ENCODE results near the gene MICB. TPM values are rescaled to one million over a fixed set of nuclear protein-coding genes. Genes with fewer than 3 reads are reported as not detected.

MICB gene
- total and polyA plus RNA-seq, 2 of the 8 experiments (the other 6 are each of a cell fraction or from before 2014, with no cell fraction given), result 16.2 to 25.3 TPM

DNA sequence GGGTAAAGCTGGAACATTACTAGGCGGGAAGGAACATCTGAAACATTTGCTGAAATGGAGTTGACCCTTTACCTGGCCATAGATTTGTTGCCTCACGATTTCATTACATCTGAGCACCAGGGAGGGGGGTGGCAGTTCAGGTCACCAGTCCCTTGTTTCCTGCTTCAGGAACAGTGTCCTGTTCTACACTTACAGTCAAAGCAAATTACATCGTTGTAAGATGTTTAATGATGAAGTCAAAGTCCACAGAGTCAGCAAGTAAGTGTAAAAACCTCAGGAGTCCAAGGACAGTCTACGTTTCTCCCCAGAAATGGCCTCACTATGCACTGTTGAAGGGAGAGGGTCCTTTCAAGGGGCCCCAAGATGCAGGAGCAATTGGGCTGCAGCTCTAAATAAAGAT lies 8.9 kb upstream of the MICB start:
- no peak overlapping the region for H3K9ac ChIP-seq (replicated peaks in 1 of 4; ENCODE audit: extremely low read depth in 1 of 4, low read depth in 3 of 4, low read length in 3 of 4)
- no peaks in the 10 kb centered on the region for H3K79me2 ChIP-seq (ENCODE audit: control insufficient read depth in 1 of 2, insufficient read depth in 2 of 2, low read length in 2 of 2)
- H3K23ac ChIP-seq (ENCODE audit: insufficient read length), result no peak overlapping the region
- H3K9me3 ChIP-seq (ENCODE audit: insufficient read depth in 2 of 2, low read depth in 1 of 2, low read length in 1 of 2), result no peaks in the 10 kb centered on the region
- H2AFZ ChIP-seq (ENCODE audit: low read length), result no peak overlapping the region
- H4K20me1 ChIP-seq (replicated peaks in 1 of 2; ENCODE audit: control insufficient read depth in 1 of 2, insufficient read depth in 2 of 2, low read length in 2 of 2), result no peaks in the 10 kb centered on the region
- no peak overlapping the region for H3K4ac ChIP-seq (replicated peaks; ENCODE audit: insufficient read length, low read depth, low read length)
- H2BK5ac ChIP-seq (ENCODE audit: low read depth, low read length), result no peak overlapping the region
- no peak overlapping the region for H3K27ac ChIP-seq (ENCODE audit: low read depth, low read length)
- ChIA-PET CTCF (ENCODE audit: partially characterized antibody) (interaction anchor here (0.7 to 1.7 kb wide), 4 partner anchors 86 to 112 kb away, joined by 3 to 7 read pairs (median 4); partner anchors contain the start of gene MICA), POLR2A (ENCODE audit: partially characterized antibody) (interaction anchor here (0.6 to 2.1 kb wide), 4 partner anchors 26 to 95 kb away, joined by 3 to 6 read pairs (median 4); no protein-coding TSS in a partner anchor)
- no peak overlapping the region for H3K14ac ChIP-seq (ENCODE audit: insufficient read length)
- TF ChIP-seq, protein P1, sequence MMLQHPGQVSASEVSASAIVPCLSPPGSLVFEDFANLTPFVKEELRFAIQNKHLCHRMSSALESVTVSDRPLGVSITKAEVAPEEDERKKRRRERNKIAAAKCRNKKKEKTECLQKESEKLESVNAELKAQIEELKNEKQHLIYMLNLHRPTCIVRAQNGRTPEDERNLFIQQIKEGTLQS (IDR thresholded peaks at IDR 0.05; ENCODE audit: insufficient read depth, low read depth, low read length), result no peak
- no peak overlapping the region for H3K4me3 ChIP-seq (ENCODE audit: extremely low read depth in 1 of 4, insufficient read depth in 2 of 4, low read depth in 3 of 4, low read length in 4 of 4)
- H3K23me2 ChIP-seq (ENCODE audit: low read depth, low read length), result no peaks in the 10 kb centered on the region; the same call in 1 of the 2 replicates
- DNase-seq (ENCODE audit: low read depth in 1 of 2, low spot score in 2 of 2) (no peak), FAIRE-seq (no peak)
- H2BK20ac ChIP-seq (ENCODE audit: low read length), result no peak overlapping the region
- H3K4me2 ChIP-seq (ENCODE audit: insufficient read depth in 1 of 2, low read depth in 2 of 2, low read length in 2 of 2), result no peak overlapping the region
- no peak overlapping the region for H2BK120ac ChIP-seq (replicated peaks; ENCODE audit: low read depth, low read length)
- peaks cover 0 to 4% (median 0%) of the 10 kb centered on the region in 4 experiments; a peak in 1 of 7 replicates for H3K4me1 ChIP-seq (replicated peaks in 1 of 4; ENCODE audit: control insufficient read depth in 3 of 4, insufficient read depth in 4 of 4, low read length in 3 of 4)
- H4K8ac ChIP-seq (ENCODE audit: extremely low read depth, insufficient read depth, low read length), result no peak overlapping the region
- H3K36me3 ChIP-seq (ENCODE audit: control insufficient read depth in 2 of 4, insufficient read depth in 4 of 4, low read length in 3 of 4), result no peaks in the 10 kb centered on the region
- H2BK12ac ChIP-seq (ENCODE audit: low read depth, low read length), result no peak overlapping the region
- no peaks in the 10 kb centered on the region for H3K27me3 ChIP-seq (replicated peaks in 1 of 4; ENCODE audit: control insufficient read depth in 3 of 4, extremely low read depth in 1 of 4, insufficient read depth in 3 of 4, low read length in 3 of 4)
- no peak overlapping the region for H4K5ac ChIP-seq (ENCODE audit: insufficient read length, low read depth, low read length)
- WGBS, 2 experiments (ENCODE audit: extremely low coverage in 1 of 2, insufficient coverage in 1 of 2, insufficient read length in 1 of 2, insufficient replicate concordance in 2 of 2, low coverage in 1 of 2, low lambda C conversion rate in 2 of 2, missing lambda C conversion rate in 1 of 2), result 70% methylated on average over 3 of the region's 4 CpGs; no CpG with 5 or more reads in 1 of the 2 experiments
- H2AK5ac ChIP-seq (ENCODE audit: low read depth, low read length), result no peak overlapping the region; the same call in 1 of the 2 replicates
- no peak overlapping the region for H3K56ac ChIP-seq (replicated peaks; ENCODE audit: insufficient read length, low read depth, low read length)
- no peak overlapping the region for H2BK15ac ChIP-seq (ENCODE audit: low read length)
- H3K18ac ChIP-seq (ENCODE audit: extremely low read depth, low read length), result no peak overlapping the region
- no peaks in the 10 kb centered on the region for H3K79me1 ChIP-seq (ENCODE audit: low read depth, low read length)
- no peak overlapping the region for H4K91ac ChIP-seq (replicated peaks; ENCODE audit: insufficient read length, low read length)
